NCI-H524 treated with DMSO at 0.1 percent for 48 hours (cell line): ENCODE data around the gene HOXB8.

Experiments
- DNase-seq: peaks from one replicate; lab custom pipeline; 2025; lab: John Stamatoyannopoulos, UW

HOXB8 gene

DNA sequence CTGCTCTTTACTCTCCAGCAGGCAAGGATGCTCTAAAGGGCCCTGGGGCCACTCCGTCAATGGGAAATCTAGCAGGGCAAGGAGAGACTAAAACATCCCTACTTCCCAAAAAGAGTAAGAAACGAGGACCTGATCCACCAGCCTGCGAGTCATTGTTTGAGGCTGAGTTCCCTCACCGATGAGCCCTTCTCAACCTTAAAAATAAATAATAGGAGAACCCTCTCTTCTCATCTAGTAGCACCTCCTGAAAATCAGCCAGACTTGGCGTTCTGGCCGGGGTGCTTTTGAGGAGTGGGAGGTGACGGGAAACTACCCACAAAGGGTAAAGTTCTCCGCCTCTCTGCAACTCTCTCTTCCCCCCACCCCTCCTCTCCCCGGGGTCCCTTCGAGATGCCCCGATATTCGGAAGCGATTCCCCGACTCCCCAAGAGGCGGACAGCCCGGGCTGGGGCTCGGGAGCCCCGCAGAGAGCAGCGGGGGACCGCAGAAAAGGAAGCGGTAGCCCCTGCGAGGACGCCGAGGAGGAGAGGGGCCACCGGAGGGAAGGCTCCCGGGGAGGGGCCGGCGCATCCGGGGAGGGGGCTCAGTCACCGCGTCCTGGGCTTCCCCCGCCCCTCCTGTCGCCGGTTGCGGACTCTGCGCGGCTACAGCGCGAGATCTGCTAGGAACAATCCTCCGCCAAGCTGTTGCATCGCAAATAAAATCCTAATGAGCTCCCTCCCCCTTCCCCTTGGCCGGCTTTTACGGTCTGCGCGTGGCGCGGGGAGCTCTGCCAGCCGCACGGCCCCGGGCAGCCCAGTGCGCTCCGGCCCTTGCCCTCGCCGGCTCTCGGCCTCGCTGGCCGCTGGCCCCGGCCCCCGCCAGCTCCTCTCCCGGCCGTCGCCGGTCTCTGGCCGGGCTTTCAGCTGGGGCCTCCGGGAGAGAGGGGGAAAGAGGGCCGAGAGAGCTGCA is 9.7 kb upstream of the HOXB8 start:
- no peak for DNase-seq

DNA sequence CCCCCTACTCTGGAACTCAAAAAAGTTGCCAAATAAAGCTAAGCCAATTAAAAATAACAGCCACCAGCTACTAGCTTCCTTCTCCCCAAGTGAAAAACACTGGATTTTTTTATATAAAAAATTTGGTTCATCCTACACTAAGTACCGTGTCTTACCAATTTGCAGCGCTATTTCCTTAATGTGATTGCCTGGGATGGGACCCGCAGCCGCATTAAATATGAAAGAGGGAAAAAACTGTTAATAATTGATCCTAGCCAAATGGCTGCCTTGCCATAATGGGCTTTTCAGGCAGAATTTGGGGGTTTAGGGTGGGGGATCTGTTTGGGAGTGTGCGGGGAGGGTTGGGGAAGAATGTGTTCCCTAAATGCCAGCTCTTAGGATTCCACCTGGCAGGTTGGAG is 9.0 kb upstream of the HOXB8 start:
- no peak for DNase-seq

GRCh38 chr17:48623583-48623982 is 8.5 kb upstream of the HOXB8 start:
- DNase-seq: no peak

GRCh38 chr17:48622857-48623256 is 7.8 kb upstream of the HOXB8 start:
- DNase-seq: no peak

DNA sequence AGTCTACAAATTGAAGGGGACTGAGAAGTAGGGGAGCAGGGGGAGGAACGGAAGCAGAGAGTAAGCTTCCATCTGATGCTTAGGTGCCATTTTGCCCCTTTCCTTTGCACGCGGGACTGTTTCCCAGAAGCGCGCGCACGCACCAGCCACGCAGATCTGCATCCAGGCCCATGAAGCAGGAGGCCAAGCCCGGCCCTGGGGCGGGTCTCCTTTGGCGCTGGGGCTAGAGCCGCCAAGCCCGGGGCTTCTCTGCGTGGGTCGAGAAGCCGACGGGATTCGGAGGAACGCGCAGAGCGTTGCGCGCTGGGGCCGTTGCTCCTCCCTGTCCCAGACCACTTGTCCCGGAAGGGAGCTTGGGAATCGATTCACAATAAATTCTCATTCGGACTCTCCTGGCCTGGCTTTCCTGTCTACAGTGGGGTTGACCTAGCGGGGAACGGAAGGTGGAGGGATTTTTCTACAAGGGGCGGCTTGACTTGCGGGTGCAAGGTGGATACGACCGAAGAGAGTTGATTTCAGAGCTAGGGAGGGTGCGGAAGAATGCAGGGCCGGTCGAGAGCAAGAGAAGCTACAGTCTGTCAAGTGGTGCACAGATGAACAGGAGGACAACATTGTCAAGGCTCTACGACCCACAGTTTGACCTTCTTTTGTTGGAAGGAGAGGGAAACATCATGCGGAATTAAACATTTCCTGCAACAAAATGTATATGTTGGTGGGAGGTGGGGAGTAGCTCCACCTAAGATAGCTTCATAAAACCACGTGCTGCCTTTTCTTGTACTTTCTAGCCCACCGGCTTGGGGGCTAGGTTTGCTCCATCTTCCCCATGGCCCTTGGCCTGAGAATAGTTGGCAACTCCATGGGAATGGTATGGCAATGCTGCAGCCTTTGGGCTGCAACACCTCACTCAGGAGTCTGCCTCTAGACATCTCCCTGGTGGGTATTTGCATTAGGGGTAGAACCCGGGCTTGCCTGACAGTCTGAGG is 6.6 kb upstream of the HOXB8 start:
- no peak for DNase-seq

DNA sequence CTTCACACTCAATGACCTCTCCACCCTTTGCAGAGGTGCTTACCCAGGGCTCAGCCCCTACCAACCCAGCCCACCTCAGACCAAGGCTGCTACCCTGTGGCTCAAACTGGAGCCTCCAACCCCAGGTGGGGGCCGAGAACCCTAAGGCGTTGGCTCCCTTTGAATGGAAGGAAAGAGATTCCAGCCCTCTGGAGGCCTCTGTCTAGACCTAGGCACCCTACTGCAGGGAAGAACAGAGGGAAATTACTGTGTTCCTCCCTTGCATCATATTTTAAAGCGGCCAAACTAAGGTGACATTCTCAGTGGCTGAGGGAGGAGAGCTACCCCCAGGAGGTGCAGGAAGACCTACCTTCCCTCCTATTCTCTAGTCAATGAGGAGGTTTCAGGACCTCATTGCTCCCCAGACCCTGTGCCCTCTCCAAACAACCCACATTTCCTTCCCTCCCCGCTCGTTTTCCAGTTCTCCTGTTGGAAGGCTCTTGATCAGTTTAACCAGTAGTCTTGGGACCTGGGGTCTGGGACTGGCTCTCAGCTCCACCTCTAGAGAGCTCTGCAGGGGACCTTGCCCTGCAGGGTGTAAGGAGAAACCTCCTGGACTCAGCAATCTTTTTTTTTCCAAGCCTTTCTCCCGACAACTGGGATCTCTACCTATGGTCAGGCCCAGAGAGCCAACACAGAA is 5.5 kb upstream of the HOXB8 start:
- no peak for DNase-seq

DNA sequence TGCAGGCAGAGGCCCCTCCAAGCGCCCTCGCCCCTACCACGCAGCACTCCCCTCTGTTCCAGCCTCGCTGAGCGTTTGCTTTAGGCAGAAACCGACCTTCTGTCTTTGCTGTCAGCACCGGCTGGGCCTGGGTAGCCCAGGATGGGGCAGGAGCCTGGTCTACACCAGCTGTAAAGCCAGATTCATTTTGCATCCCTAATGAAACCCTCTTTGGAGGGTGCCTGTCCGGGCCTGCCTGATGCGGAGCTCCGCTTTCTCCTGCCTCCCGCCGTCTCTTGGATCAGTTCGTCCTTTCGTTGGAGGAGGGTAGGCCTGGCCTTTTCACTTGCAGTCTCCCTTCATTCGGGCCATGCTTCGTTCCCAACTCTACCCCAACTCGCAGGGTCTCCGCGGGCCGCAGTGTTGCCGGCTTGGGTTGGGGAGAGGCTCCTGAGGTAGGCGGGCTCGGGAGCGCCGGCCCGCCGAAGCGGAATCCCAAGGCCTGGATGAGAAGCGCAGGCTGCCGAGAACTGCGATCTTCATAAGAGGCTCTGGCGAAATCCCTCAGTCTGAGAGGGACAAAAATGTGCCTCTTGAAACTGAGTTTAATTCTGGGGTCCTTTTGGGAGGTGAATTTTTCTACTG is 4.8 kb upstream of the HOXB8 start:
- no peak for DNase-seq

DNA sequence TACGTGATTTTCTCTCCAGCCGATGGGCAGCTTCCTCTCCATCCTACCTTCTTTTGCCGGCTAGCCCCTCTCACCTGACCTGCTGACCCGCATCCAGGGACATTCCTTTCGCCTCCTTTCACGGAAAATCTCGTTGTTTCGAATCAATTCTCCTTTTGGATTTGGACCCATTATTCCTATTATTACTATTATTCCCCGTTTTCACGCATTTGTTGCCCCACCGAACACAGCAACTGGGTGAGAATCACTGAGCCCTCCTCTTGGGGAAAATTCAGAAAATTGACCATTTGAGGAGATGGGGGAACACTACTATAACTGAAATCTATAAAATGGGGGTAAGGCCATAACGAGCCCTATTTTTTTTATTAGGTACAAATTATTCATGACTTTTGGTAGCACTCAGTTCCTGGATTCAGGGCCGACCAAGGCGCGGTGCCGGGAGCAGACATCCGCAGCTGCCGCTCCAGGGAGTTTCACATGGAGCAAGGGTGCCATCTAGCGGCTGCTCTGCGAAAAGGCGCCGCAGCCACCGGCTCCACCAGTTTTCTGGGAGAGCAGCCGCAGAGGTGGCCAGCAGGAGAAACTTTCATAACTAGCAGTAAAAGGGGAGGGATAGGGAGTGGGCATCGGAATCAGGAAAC is 3.3 kb upstream of the HOXB8 start:
- no peak for DNase-seq

- no peak for DNase-seq
These were observed 2.6 kb upstream of the HOXB8 start for GRCh38 chr17:48617471-48618255.

- DNase-seq: no peak
These were observed 1.8 kb upstream of the HOXB8 start for GRCh38 chr17:48616717-48617470.

GRCh38 chr17:48615963-48616716 is 1.0 kb upstream of the HOXB8 start:
- no peak for DNase-seq

DNA sequence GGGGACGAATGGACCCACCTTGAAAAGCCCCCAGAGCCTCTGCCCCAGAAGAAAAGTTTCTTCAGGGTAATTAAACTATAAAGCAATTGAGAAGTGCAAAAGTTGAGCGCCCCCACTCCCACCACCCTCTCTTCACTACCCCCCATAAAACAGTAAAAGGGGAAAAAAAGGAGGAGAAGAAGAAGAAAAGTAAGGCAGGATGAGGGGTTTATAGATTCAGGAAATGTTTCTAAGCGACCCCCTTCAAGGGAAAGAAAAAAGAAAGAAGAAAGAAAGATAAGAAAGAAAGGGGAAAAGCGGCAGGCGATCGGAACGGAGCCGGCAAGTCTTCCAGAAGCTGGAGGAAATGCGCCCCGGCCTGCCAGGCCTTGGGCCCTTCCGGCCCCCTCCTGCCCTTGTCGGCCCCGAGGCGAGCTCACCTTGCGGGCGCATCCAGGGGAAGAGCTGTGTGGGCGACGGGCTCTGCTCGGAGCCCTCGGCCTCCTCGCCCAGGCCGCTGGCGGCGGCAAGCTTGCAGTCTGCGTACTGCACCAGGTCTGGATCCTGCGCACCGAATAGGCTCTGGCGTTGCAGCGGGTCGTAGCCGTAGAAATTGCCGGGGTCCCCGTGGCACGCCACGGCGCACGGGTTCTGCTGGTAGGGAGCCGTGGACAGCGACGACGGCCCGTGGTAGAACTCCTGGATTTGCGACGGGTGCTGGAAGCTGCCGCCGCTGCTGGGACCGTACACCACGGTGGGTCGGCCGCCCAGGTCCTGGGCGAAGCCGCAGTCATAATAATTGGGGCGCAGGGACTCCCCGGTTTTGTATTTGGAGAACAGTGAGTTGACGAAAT is 1.0 kb downstream of the HOXB8 start:
- DNase-seq: no peak

DNA sequence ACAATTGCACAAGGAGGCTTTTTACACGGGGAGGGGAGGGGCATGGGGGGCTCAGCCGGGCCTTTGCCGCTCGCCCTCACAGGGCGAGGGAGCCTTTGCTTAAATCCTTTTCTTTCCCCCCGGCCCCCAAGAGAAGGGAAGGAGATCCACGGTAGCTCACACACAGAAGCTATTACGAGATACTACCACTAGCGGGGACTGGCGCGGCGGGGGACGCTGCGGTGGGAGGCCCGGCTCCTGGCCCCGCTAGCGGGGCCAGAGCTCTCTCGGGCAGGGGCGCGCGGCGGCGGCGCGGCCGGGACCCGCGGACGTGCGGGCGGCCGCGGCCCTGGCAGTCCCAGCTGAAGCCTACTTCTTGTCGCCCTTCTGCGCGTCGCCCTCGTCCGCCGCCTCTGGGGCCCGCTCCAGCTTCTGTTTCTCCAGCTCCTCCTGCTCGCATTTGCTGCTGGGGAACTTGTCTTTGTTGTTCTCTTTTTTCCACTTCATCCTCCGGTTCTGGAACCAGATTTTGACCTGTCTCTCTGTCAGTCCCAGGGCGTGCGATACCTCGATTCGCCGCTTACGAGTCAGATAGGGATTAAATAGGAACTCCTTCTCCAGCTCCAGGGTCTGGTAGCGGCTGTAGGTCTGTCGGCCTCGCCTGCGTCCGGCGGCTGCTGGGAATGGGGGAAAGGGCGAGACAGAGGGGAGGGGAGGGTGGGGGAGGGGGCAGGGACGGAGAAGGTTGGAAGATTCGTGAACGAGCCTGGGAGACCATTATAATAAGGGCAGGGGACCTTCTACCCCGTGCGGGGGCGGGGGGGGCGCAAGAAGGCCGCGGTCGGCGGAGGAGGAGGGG is 2.0 kb downstream of the HOXB8 start:
- DNase-seq: no peak

DNA sequence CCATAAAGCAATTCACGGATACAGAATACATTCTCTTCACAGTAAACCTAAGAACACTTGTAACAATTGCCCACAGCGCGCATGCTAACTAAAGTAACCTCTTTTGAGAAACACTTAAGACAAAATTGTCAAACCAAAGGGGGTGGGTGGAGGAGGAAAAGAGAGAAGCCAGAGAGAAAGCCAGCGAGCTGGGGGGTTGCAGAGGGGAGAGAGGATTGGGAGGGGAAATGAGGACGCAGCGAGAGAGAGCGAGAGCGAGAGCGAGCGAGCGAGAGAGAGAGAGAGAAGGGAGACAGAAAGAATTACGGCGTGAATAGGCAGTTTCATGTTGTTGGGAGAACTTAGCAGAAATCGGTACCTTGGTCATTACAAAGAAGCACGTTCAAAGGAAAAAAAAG is 2.6 kb downstream of the HOXB8 start:
- DNase-seq: no peak

- DNase-seq: no peak
These were observed 3.2 kb downstream of the HOXB8 start for GRCh38 chr17:48611681-48612455.

DNA sequence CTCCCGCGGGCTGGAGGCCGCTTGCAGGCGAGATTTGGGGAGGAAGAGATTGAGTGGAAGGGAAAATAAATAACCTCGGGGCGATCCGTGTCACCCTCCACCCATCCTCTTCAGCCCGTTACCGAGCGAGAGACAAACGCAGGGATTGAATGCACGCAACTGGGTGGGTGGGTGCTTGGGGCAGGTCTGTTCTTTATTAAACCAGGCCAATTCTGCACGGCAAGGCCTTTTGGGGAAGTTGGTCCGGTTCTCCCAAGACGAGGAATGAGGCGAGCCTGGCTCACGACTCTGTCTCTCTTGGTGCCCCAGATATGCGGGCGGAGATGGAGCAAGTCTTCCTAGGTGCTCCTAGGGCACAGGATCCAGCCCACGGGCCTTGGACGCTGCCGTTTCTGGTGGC is 3.9 kb downstream of the HOXB8 start:
- no peak for DNase-seq
